HG03432 (cell line): ENCODE measurements around the gene KL.

ENCODE experiments used
- ATAC-seq: cut with Tn5 transposase; IDR thresholded peaks from one replicate; pipeline ENCODE4 v1.9.1; 2021; ENCODE audit warnings: mild to moderate bottlenecking, moderate library complexity; ENCODE audit not compliant: unreplicated experiment

The KL gene

GRCh38 chr13:33109271-33109697 lies 93.1 kb downstream of the KL start:
- ATAC-seq, result peak; percentile 43

GRCh38 chr13:33109801-33110200 lies 93.6 kb downstream of the KL start:
- peak; percentile 27 for ATAC-seq

GRCh38 chr13:33110386-33110712 lies 94.1 kb downstream of the KL start:
- no peak for ATAC-seq

- ATAC-seq, result peak; percentile 34
These were observed 94.6 kb downstream of the KL start for GRCh38 chr13:33110713-33111413.

GRCh38 chr13:33111414-33112110 lies 95.3 kb downstream of the KL start:
- ATAC-seq, result no peak

- ATAC-seq, result no peak
These were observed 96.5 kb downstream of the KL start for GRCh38 chr13:33112766-33113165.

- ATAC-seq, result no peak
These were observed 97.9 kb downstream of the KL start for GRCh38 chr13:33114146-33114545.

GRCh38 chr13:33115274-33115673 lies 99.1 kb downstream of the KL start:
- ATAC-seq, result no peak
